DND-41 (cell line): ENCODE results near the gene GNAI2.
"Not testable (repeated sequence)": the region's sequence is repeated elsewhere in the genome, so short reads cannot be mapped to it uniquely, and the experiment has no call there.

ENCODE experiments used
- ATAC-seq: fragments of 200-7000 bp; cut with Tn5 transposase; 3 replicates; pipeline ENCODE4 v1.9.1; 2021; ENCODE audit warnings: low read depth; ENCODE audit not compliant: insufficient read depth
- DNase-seq: peaks from one replicate; pipeline ENCODE4 v3.0.0-alpha.2; 2020
- H2AFZ ChIP-seq: 2 replicates; pipeline ENCODE4 v1.6.0; 2012; ENCODE audit warnings: low read depth, low read length
- H3K27ac ChIP-seq: 2 replicates; pipeline ENCODE4 v1.5.1; 2012; ENCODE audit warnings: low read length, inconsistent platforms
- H3K27me3 ChIP-seq: fragments of 200-600 bp; sonication (generic); 2 replicates; pipeline ENCODE4 v1.6.0; 2012; ENCODE audit warnings: low read length, mild to moderate bottlenecking, inconsistent platforms; ENCODE audit not compliant: insufficient read depth, poor library complexity
- H3K36me3 ChIP-seq: 2 replicates; pipeline ENCODE4 v1.5.1; 2012; ENCODE audit warnings: low read length, inconsistent platforms; ENCODE audit not compliant: insufficient read depth
- H3K4me1 ChIP-seq: 2 replicates; pipeline ENCODE4 v1.5.1; 2012; ENCODE audit warnings: mild to moderate bottlenecking, low read length; ENCODE audit not compliant: insufficient read depth
- H3K4me2 ChIP-seq: 2 replicates; pipeline ENCODE4 v1.6.0; 2012; ENCODE audit warnings: mild to moderate bottlenecking, moderate library complexity, low read length, inconsistent platforms; ENCODE audit not compliant: insufficient read depth
- H3K4me3 ChIP-seq, 2 experiments: fragments of 200-600 bp in 1 of 2; shearing (Covaris generic) in 1 of 2; 2 replicates each; pipeline ENCODE4 v1.5.1; 2012 to 2016; ENCODE audit warnings: inconsistent platforms in 2 of 2, low read length in 2 of 2, mild to moderate bottlenecking in 2 of 2, low read depth in 1 of 2, moderate library complexity in 1 of 2
- H3K79me2 ChIP-seq: 2 replicates; pipeline ENCODE4 v1.6.0; 2012; ENCODE audit warnings: low read length, inconsistent platforms; ENCODE audit not compliant: insufficient read depth
- H3K9ac ChIP-seq: 2 replicates; pipeline ENCODE4 v1.6.0; 2012; ENCODE audit warnings: low read depth, mild to moderate bottlenecking, inconsistent platforms, low read length, moderate library complexity
- H3K9me3 ChIP-seq: 2 replicates; pipeline ENCODE4 v1.5.1; 2012; ENCODE audit warnings: low read length, moderate library complexity, mild to moderate bottlenecking, inconsistent platforms; ENCODE audit not compliant: insufficient read depth, severe bottlenecking
- H4K20me1 ChIP-seq: 2 replicates; pipeline ENCODE4 v1.6.0; 2012; ENCODE audit warnings: low read length; ENCODE audit not compliant: insufficient read depth
- CTCF ChIP-seq: IDR thresholded peaks from 2 replicates; pipeline ENCODE4 v1.5.1; 2012; ENCODE audit warnings: borderline replicate concordance, low read length, moderate library complexity, mild to moderate bottlenecking; ENCODE audit not compliant: poor library complexity, severe bottlenecking; ENCODE audit errors: extremely low read depth
- EZH2 ChIP-seq: IDR thresholded peaks from 3 replicates; pipeline ENCODE4 v1.6.1; 2012; ENCODE audit warnings: borderline replicate concordance, low read depth, mild to moderate bottlenecking, moderate library complexity, low read length, inconsistent platforms; ENCODE audit not compliant: severe bottlenecking

The GNAI2 gene

GRCh38 chr3:50224639-50225038 lies 11.4 kb upstream of the GNAI2 start:
- no peak overlapping the region for H3K4me3 ChIP-seq
- H3K79me2 ChIP-seq: peaks cover 9% of the 10 kb centered on the region
- no peak overlapping the region for H3K9ac ChIP-seq
- H3K4me1 ChIP-seq: peaks cover 32% of the 10 kb centered on the region
- H3K27me3 ChIP-seq: no peaks in the 10 kb centered on the region
- ATAC-seq (no peak), DNase-seq (no peak)
- H4K20me1 ChIP-seq: no peaks in the 10 kb centered on the region
- no peaks in the 10 kb centered on the region for H3K9me3 ChIP-seq
- no peak overlapping the region for H2AFZ ChIP-seq
- H3K36me3 ChIP-seq: no peaks in the 10 kb centered on the region; the same call in 1 of the 2 replicates
- H3K4me2 ChIP-seq: no peak overlapping the region
- TF ChIP-seq CTCF: no peak
- no peak for TF ChIP-seq EZH2
- no peak overlapping the region for H3K27ac ChIP-seq

- peak; percentile 25 for ATAC-seq
- Histone ChIP-seq H3K4me3 (peak overlapping the region; percentile 62 to 82; a peak in 3 of 4 replicates), H2AFZ (peak overlapping the region; percentile 91), H3K27ac (peak overlapping the region; percentile 63), H3K79me2 (peaks cover 9% of the 10 kb centered on the region), H3K4me1 (peaks cover 32% of the 10 kb centered on the region), H3K4me2 (peak overlapping the region; percentile 95), H4K20me1 (no peaks in the 10 kb centered on the region), H3K27me3 (no peaks in the 10 kb centered on the region), H3K9me3 (no peaks in the 10 kb centered on the region), H3K36me3 (no peaks in the 10 kb centered on the region; the same call in 1 of the 2 replicates), H3K9ac (peak overlapping the region; percentile 83)
- DNase-seq: no peak
- TF ChIP-seq CTCF: no peak
- no peak for TF ChIP-seq EZH2
Measured at GRCh38 chr3:50226888-50227389, 9.1 kb upstream of the GNAI2 start.

GRCh38 chr3:50227390-50228183 lies 8.4 kb upstream of the GNAI2 start:
- peak; percentile 89 for ATAC-seq
- Histone ChIP-seq H2AFZ (peak overlapping the region; percentile 97), H3K4me2 (peak overlapping the region; percentile 95), H3K36me3 (no peaks in the 10 kb centered on the region; the same call in 1 of the 2 replicates), H3K4me3 (peak overlapping the region; percentile 62 to 82), H3K4me1 (peaks cover 32% of the 10 kb centered on the region), H3K27me3 (no peaks in the 10 kb centered on the region), H3K79me2 (peaks cover 9% of the 10 kb centered on the region), H3K27ac (peak overlapping the region; percentile 89), H3K9ac (peak overlapping the region; percentile 83), H4K20me1 (no peaks in the 10 kb centered on the region), H3K9me3 (no peaks in the 10 kb centered on the region)
- TF ChIP-seq CTCF: peak; percentile 75
- TF ChIP-seq EZH2: no peak
- DNase-seq: peak; percentile 92

GRCh38 chr3:50228184-50228763 lies 7.7 kb upstream of the GNAI2 start:
- not testable (repeated sequence) for DNase-seq

More at GRCh38 chr3:50228184-50228763, 7.7 kb upstream of the GNAI2 start:
- H3K9me3 ChIP-seq, H4K20me1 ChIP-seq, ATAC-seq, H3K36me3 ChIP-seq, H3K27me3 ChIP-seq, H3K79me2 ChIP-seq: not testable (repeated sequence)
- Histone ChIP-seq H3K9ac (peak overlapping the region; percentile 83), H3K4me2 (peak overlapping the region; percentile 95), H3K27ac (peak overlapping the region; percentile 89), H3K4me3 (peak overlapping the region; percentile 62 to 82; a peak in 3 of 4 replicates), H3K4me1 (peaks cover 32% of the 10 kb centered on the region), H2AFZ (peak overlapping the region; percentile 97)
